Measurements from ENCODE around the gene RBM24.

RBM24 gene

DNA sequence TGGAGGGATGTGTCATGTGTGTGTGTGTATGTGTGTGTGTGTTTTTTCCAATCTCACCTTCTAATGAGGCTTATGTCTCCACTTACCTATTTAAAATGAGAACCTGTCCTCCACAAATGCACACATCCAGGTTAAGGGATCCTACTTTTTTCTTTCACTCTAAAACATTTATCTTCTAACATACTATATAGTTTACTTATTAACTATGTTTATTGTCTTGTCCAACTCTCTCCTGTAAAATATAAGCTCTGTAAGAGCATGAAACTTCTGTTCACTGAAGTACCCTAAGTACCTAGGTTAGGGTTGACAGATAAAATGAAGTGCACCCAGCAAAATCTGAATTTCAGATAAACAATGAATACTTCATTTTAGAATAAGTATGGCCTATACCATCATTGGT lies 29.2 kb upstream of the RBM24 start:
- no peak for DNase-seq (ENCODE audit: low read depth)
- TF ChIP-seq, protein P1, sequence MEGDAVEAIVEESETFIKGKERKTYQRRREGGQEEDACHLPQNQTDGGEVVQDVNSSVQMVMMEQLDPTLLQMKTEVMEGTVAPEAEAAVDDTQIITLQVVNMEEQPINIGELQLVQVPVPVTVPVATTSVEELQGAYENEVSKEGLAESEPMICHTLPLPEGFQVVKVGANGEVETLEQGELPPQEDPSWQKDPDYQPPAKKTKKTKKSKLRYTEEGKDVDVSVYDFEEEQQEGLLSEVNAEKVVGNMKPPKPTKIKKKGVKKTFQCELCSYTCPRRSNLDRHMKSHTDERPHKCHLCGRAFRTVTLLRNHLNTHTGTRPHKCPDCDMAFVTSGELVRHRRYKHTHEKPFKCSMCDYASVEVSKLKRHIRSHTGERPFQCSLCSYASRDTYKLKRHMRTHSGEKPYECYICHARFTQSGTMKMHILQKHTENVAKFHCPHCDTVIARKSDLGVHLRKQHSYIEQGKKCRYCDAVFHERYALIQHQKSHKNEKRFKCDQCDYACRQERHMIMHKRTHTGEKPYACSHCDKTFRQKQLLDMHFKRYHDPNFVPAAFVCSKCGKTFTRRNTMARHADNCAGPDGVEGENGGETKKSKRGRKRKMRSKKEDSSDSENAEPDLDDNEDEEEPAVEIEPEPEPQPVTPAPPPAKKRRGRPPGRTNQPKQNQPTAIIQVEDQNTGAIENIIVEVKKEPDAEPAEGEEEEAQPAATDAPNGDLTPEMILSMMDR (conservative IDR thresholded peaks at IDR 0.05; ENCODE audit: low read length) = no peak

DNA sequence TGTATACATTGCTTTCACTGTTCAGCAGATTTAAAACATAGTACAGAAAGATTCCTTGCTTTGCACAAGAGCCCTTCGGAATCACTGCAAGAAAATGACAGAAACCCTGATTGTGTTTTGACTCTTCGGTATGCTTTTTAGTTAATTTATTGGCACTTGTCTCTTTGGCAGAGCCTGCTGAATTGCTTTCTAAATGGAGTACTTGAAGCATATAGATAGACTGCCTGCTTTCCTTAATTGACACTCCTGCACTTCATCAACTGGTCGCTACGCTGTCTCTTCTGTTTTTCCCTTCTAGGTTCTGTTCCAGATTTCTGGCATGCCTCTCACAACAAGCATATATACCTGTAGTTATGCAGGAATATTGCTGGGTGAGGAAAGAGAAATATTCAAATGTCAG lies 22.4 kb upstream of the RBM24 start:
- H3K4me3 ChIP-seq (ENCODE audit: low read length) = no peak overlapping the region
- TF ChIP-seq, protein P1 (conservative IDR thresholded peaks at IDR 0.05; ENCODE audit: low read length) = no peak
- DNase-seq (ENCODE audit: low read depth) = no peak

More for the DNA sequence above, 29.2 kb upstream of the RBM24 start:
- H3K4me3 ChIP-seq (ENCODE audit: low read length) = no peak overlapping the region

DNA sequence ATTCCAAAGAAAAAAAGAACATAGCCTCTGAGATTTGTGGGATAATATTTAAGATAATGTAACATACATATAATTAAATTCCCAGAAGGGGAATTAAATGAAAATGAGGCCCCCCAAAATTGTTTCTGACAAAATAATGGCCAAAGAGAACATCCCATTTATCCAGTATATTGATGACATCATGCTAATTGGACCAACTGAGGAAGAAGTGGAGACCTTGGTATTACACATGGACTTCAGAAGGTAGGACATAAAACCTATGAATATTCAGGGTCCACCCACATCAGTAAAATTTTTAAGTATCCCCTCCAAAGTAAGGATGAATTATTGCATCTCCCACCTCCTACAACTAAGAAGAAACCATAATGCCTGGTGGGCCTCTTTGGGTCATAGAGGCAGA lies 15.6 kb upstream of the RBM24 start:
- DNase-seq (ENCODE audit: low read depth) = no peak
- no peak overlapping the region for H3K4me3 ChIP-seq (ENCODE audit: low read length)
- TF ChIP-seq, protein P1 (conservative IDR thresholded peaks at IDR 0.05; ENCODE audit: low read length) = no peak

DNA sequence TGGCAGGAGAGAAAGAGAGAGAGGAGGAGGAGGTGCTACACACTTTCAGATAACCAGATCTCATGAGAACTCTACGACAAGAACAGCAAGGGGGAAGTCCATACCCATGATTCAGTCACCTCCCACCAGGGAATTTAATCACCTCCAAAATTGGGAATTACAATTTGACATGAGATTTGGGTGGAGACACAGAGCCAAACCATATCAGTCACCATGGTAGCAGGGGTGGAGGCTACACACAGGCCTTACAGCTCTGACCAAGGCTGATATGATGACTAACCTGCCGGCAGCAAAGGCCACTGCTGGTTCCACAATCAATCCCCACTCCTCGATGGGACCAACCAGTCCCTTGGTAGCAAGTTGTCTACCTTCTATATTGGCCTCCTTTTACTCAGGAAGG lies 13.6 kb upstream of the RBM24 start:
- H3K4me3 ChIP-seq (ENCODE audit: low read length) = no peak overlapping the region
- no peak for DNase-seq (ENCODE audit: low read depth)
- TF ChIP-seq, protein P1 (conservative IDR thresholded peaks at IDR 0.05; ENCODE audit: low read length) = no peak

DNA sequence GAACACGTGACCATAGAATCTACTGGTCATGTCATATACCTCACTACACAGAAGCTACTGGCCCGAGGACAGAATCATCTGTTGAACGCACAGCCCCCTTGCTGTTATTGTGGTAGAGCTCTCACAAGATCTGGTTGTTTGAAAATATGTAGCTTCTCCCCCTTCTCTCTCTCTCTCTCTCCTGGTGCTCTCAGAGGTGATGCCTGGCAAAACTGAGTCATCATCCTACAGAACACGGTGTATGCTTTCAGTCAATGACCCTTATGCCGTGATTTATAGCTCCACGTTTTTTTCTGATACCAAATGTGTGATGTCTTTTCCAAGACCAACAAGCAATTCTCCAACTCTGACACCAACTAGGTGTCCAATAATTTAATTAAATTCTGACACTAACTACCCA lies 13.0 kb upstream of the RBM24 start:
- no peak overlapping the region for H3K4me3 ChIP-seq (ENCODE audit: low read length)
- DNase-seq (ENCODE audit: low read depth) = no peak
- TF ChIP-seq, protein P1 (conservative IDR thresholded peaks at IDR 0.05; ENCODE audit: low read length) = no peak

DNA sequence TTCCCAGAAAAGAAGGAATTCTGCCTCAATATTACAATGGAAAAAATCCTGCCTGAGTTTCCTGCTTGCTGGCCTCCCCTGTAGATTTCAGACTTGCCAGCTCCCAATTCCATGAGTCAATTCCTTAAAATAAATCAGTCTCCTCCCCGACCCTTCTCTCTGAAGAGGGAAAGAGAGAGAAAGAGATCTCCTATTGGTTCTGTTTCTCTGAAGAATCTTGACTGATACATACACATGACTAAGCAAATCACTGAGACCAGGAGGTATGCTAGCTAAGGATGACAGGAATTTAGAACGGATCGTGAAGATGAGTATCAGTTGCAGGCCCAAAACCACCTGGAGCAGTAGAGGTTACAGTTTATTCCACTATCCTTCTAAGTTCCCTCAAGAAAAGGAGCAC lies 11.3 kb upstream of the RBM24 start:
- TF ChIP-seq, protein P1 (conservative IDR thresholded peaks at IDR 0.05; ENCODE audit: low read length) = no peak
- peak; percentile 63 for DNase-seq (ENCODE audit: low read depth)
- H3K4me3 ChIP-seq (ENCODE audit: low read length) = no peak overlapping the region

DNA sequence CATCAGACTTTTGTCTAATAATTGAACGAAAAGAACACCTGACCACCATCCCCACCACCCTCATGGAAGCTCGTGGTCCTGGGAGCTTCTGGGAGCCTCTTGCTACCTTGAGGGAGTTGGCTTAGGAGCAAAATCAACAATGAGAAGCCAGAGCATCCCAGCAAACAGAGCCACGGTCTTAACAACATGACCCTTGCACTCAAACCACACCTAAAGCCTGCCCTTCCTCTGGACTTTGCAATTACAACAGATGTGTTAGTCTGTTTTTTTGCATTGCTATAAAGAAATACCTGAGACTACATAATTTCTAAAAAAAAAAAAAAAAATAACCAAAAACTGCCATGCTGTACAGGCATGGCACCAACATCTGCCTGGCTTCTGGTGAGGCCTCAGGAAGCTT lies 9.5 kb upstream of the RBM24 start:
- TF ChIP-seq, protein P1 (conservative IDR thresholded peaks at IDR 0.05; ENCODE audit: low read length) = no peak
- no peak for DNase-seq (ENCODE audit: low read depth)
- H3K4me3 ChIP-seq (ENCODE audit: low read length) = no peak overlapping the region

All from AG10803 (cell line).